ENCODE data around the gene CNKSR3.

CNKSR3 gene

GRCh38 chr6:154384191-154384590 is 126.3 kb downstream of the CNKSR3 start:
- no peak overlapping the region for H3K4me2 ChIP-seq (ENCODE audit: low read length)
- no peak overlapping the region for H2AFZ ChIP-seq (ENCODE audit: low read depth, low read length)
- no peak for TF ChIP-seq CTCF (IDR thresholded peaks at IDR 0.05; ENCODE audit: low read depth, low read length)
- no peak for TF ChIP-seq EZH2phosphoT487 (IDR thresholded peaks at IDR 0.05; ENCODE audit: low read depth)
- H3K27me3 ChIP-seq (ENCODE audit: low read depth, low read length): peaks cover 10% of the 10 kb centered on the region
- no peaks in the 10 kb centered on the region for H3K4me1 ChIP-seq (ENCODE audit: low read length)
- no peaks in the 10 kb centered on the region for H4K20me1 ChIP-seq (ENCODE audit: insufficient read depth, low read length)
- no peaks in the 10 kb centered on the region for H3K79me2 ChIP-seq (ENCODE audit: low read length)
- no peaks in the 10 kb centered on the region for H3K9me3 ChIP-seq (ENCODE audit: insufficient read depth, low read length)
- H3K36me3 ChIP-seq (replicated peaks; ENCODE audit: low read depth, low read length): no peaks in the 10 kb centered on the region
- no peak overlapping the region for H3K9ac ChIP-seq (ENCODE audit: low read length)
- no peak overlapping the region for H3K4me3 ChIP-seq (ENCODE audit: low read length)
- H3K27ac ChIP-seq (ENCODE audit: low read length): no peak overlapping the region

GRCh38 chr6:154383273-154383672 is 127.2 kb downstream of the CNKSR3 start:
- Histone ChIP-seq H3K9ac (ENCODE audit: low read length) (no peak overlapping the region), H3K4me2 (ENCODE audit: low read length) (no peak overlapping the region), H3K27ac (ENCODE audit: low read length) (no peak overlapping the region), H3K79me2 (ENCODE audit: low read length) (no peaks in the 10 kb centered on the region), H3K4me1 (ENCODE audit: low read length) (no peaks in the 10 kb centered on the region), H3K4me3 (ENCODE audit: low read length) (no peak overlapping the region), H3K9me3 (ENCODE audit: insufficient read depth, low read length) (no peaks in the 10 kb centered on the region), H4K20me1 (ENCODE audit: insufficient read depth, low read length) (no peaks in the 10 kb centered on the region), H2AFZ (ENCODE audit: low read depth, low read length) (no peak overlapping the region), H3K36me3 (replicated peaks; ENCODE audit: low read depth, low read length) (no peaks in the 10 kb centered on the region), H3K27me3 (ENCODE audit: low read depth, low read length) (peaks cover 10% of the 10 kb centered on the region)
- TF ChIP-seq EZH2phosphoT487 (IDR thresholded peaks at IDR 0.05; ENCODE audit: low read depth) (no peak), CTCF (IDR thresholded peaks at IDR 0.05; ENCODE audit: low read depth, low read length) (no peak)

- H3K4me2 ChIP-seq (ENCODE audit: low read length): no peak overlapping the region
Measured at GRCh38 chr6:154382740-154383139, 127.7 kb downstream of the CNKSR3 start.

GRCh38 chr6:154381548-154381947 is 128.9 kb downstream of the CNKSR3 start:
- no peak overlapping the region for H3K4me2 ChIP-seq (ENCODE audit: low read length)
- H3K27ac ChIP-seq (ENCODE audit: low read length): no peak overlapping the region
- H3K9ac ChIP-seq (ENCODE audit: low read length): no peak overlapping the region
- no peak overlapping the region for H2AFZ ChIP-seq (ENCODE audit: low read depth, low read length)
- H3K4me1 ChIP-seq (ENCODE audit: low read length): no peaks in the 10 kb centered on the region
- H3K36me3 ChIP-seq (replicated peaks; ENCODE audit: low read depth, low read length): no peaks in the 10 kb centered on the region
- no peaks in the 10 kb centered on the region for H3K9me3 ChIP-seq (ENCODE audit: insufficient read depth, low read length)
- TF ChIP-seq CTCF (IDR thresholded peaks at IDR 0.05; ENCODE audit: low read depth, low read length) (no peak), EZH2phosphoT487 (IDR thresholded peaks at IDR 0.05; ENCODE audit: low read depth) (no peak)
- H3K79me2 ChIP-seq (ENCODE audit: low read length): no peaks in the 10 kb centered on the region
- H4K20me1 ChIP-seq (ENCODE audit: insufficient read depth, low read length): no peaks in the 10 kb centered on the region
- peaks cover 5% of the 10 kb centered on the region for H3K27me3 ChIP-seq (ENCODE audit: low read depth, low read length)
- H3K4me3 ChIP-seq (ENCODE audit: low read length): no peak overlapping the region

More at GRCh38 chr6:154382740-154383139, 127.7 kb downstream of the CNKSR3 start:
- H3K27ac ChIP-seq (ENCODE audit: low read length): no peak overlapping the region
- H3K9me3 ChIP-seq (ENCODE audit: insufficient read depth, low read length): no peaks in the 10 kb centered on the region
- no peaks in the 10 kb centered on the region for H3K4me1 ChIP-seq (ENCODE audit: low read length)
- no peaks in the 10 kb centered on the region for H3K79me2 ChIP-seq (ENCODE audit: low read length)
- no peaks in the 10 kb centered on the region for H4K20me1 ChIP-seq (ENCODE audit: insufficient read depth, low read length)
- no peak overlapping the region for H3K4me3 ChIP-seq (ENCODE audit: low read length)
- peaks cover 10% of the 10 kb centered on the region for H3K27me3 ChIP-seq (ENCODE audit: low read depth, low read length)
- H2AFZ ChIP-seq (ENCODE audit: low read depth, low read length): no peak overlapping the region
- no peaks in the 10 kb centered on the region for H3K36me3 ChIP-seq (replicated peaks; ENCODE audit: low read depth, low read length)
- TF ChIP-seq EZH2phosphoT487 (IDR thresholded peaks at IDR 0.05; ENCODE audit: low read depth) (no peak), CTCF (IDR thresholded peaks at IDR 0.05; ENCODE audit: low read depth, low read length) (no peak)
- no peak overlapping the region for H3K9ac ChIP-seq (ENCODE audit: low read length)

Data from OCI-LY3 (cell line).